HepG2 (cell line): ENCODE data around the gene FAM149A. TPM values are rescaled to one million over a fixed set of nuclear protein-coding genes. Genes with fewer than 3 reads are reported as not detected.

Source experiments
- ATAC-seq: fragments of 200-7000 bp; cut with Tn5 transposase; 3 replicates; pipeline ENCODE4 v1.9.1; 2020; ENCODE audit warnings: mild to moderate bottlenecking, moderate library complexity
- BruUV-seq: library from RNA; stranded (reverse); fragments of 400-500 nt; replicated peaks from 2 replicates; lab custom pipeline; 2021; lab: Mats Ljungman, UMichigan
- CTCF ChIA-PET: fragments of 300-600 bp; formaldehyde crosslinking; extraction: SDS; loops from one replicate; lab custom pipeline; 2021; ENCODE audit warnings: low total read pairs, inconsistent platforms, low intra/inter-chr PET ratio; lab: Yijun Ruan, JAX
- POLR2A ChIA-PET: fragments of 350-600 bp; sonication (Branson Sonifier 250); formaldehyde crosslinking; loops from one replicate; lab custom pipeline; 2020; ENCODE audit warnings: antibody characterized with exemption, inconsistent platforms; lab: Yijun Ruan, JAX
- DNase-seq: peaks from one replicate; pipeline ENCODE4 v3.0.0-alpha.2; 2015; ENCODE audit warnings: low spot score
- FAIRE-seq: peaks from 3 replicates; lab custom pipeline; 2011; peaks lifted over from hg19 to GRCh38; lab: Jason Lieb, UNC
- H2AFZ ChIP-seq: one replicate; pipeline ENCODE4 v1.6.1; 2011; ENCODE audit warnings: low read length, inconsistent platforms
- H3K27ac ChIP-seq: fragments of 300-600 bp; 3 replicates; pipeline ENCODE4 v1.8.0; 2011; ENCODE audit warnings: mixed run types, mild to moderate bottlenecking, mixed read lengths, low read length, inconsistent platforms; ENCODE audit not compliant: insufficient read depth; ENCODE audit errors: extremely low read length
- H3K27me3 ChIP-seq, 2 experiments: fragments of 200-600 bp in 1 of 2; 2 replicates in 1 of 2; 3 replicates in 1 of 2; pipeline versions ENCODE4 v1.6.0 to v1.8.0; 2011; ENCODE audit warnings: low read length in 2 of 2, mild to moderate bottlenecking in 2 of 2, moderate library complexity in 2 of 2, inconsistent platforms in 1 of 2; ENCODE audit not compliant: insufficient read depth in 2 of 2, control insufficient read depth in 1 of 2
- H3K36me3 ChIP-seq, 2 experiments: fragments of 200-600 bp in 1 of 2; replicated peaks in 1 of 2; 2 replicates in 1 of 2; 3 replicates in 1 of 2; pipeline versions ENCODE4 v1.5.1 to v1.8.0; 2011; ENCODE audit warnings: low read length in 2 of 2, inconsistent platforms in 1 of 2; ENCODE audit not compliant: insufficient read depth in 2 of 2, control insufficient read depth in 1 of 2
- H3K4me1 ChIP-seq: 2 replicates; pipeline ENCODE4 v1.5.1; 2012; ENCODE audit warnings: low read length, inconsistent platforms; ENCODE audit not compliant: insufficient read depth
- H3K4me2 ChIP-seq: 2 replicates; pipeline ENCODE4 v1.6.0; 2011; ENCODE audit warnings: low read depth, low read length, inconsistent platforms
- H3K4me3 ChIP-seq, 3 experiments: fragments of 200-600 bp in 1 of 3; sonication (generic), shearing (Covaris generic) in 1 of 3; replicated peaks in 1 of 3; 2 replicates each; pipeline ENCODE4 v1.5.1; 2011 to 2016; ENCODE audit warnings: low read length in 3 of 3, inconsistent platforms in 2 of 3, low read depth in 2 of 3, mild to moderate bottlenecking in 2 of 3, control low read depth in 1 of 3, mixed read lengths in 1 of 3; ENCODE audit not compliant: insufficient read depth in 1 of 3
- H3K79me2 ChIP-seq: one replicate; pipeline ENCODE4 v1.6.1; 2011; ENCODE audit warnings: low read length, inconsistent platforms; ENCODE audit not compliant: insufficient read depth
- H3K9ac ChIP-seq: 2 replicates; pipeline ENCODE4 v1.6.0; 2011; ENCODE audit warnings: mild to moderate bottlenecking, low read depth, low read length, inconsistent platforms; ENCODE audit not compliant: insufficient read depth
- H3K9me3 ChIP-seq: 2 replicates; pipeline ENCODE4 v1.5.1; 2012; ENCODE audit warnings: mild to moderate bottlenecking, low read length
- H4K20me1 ChIP-seq: 2 replicates; pipeline ENCODE4 v1.6.0; 2011; ENCODE audit warnings: inconsistent platforms, mild to moderate bottlenecking, low read length, moderate library complexity; ENCODE audit not compliant: insufficient read depth
- AHR ChIP-seq: IDR thresholded peaks from 2 replicates; pipeline ENCODE4 v1.6.1; 2018; ENCODE audit warnings: missing genetic modification reagents, missing compliant biosample characterization
- ATF4 ChIP-seq, 2 experiments: fragments of 450-650 bp in 1 of 2; sonication (generic) in 1 of 2; formaldehyde crosslinking; IDR thresholded peaks; 2 replicates each; pipeline versions ENCODE4 v1.5.0 to v1.8.0; 2020 to 2022; ENCODE audit warnings: mild to moderate bottlenecking in 1 of 2, missing genetic modification reagents in 1 of 2
- CBX1 ChIP-seq: IDR thresholded peaks from one replicate; pipeline ENCODE4 v1.6.1; 2016; ENCODE audit warnings: antibody characterized with exemption, low read depth
- KDM5A ChIP-seq: fragments of 200-600 bp; sonication (generic); IDR thresholded peaks from 2 replicates; pipeline ENCODE4 v1.7.0; 2018; ENCODE audit warnings: antibody characterized with exemption, mild to moderate bottlenecking, low read length, borderline replicate concordance
- KMT2B ChIP-seq: IDR thresholded peaks from 2 replicates; pipeline ENCODE4 v1.6.1; 2016; ENCODE audit warnings: missing genetic modification reagents, missing compliant biosample characterization
- LRRFIP1 ChIP-seq: sonication (generic); formaldehyde crosslinking; conservative IDR thresholded peaks from 2 replicates; pipeline ENCODE4 v1.4.0; 2020; ENCODE audit warnings: missing genetic modification reagents
- MEIS1 ChIP-seq: sonication (generic); formaldehyde crosslinking; IDR thresholded peaks from 2 replicates; pipeline ENCODE4 v1.9.0; 2021; ENCODE audit warnings: mild to moderate bottlenecking, missing genetic modification reagents, moderate library complexity, borderline replicate concordance
- MZF1 ChIP-seq: sonication (generic); formaldehyde crosslinking; IDR thresholded peaks from 2 replicates; pipeline ENCODE4 v1.8.1; 2023; ENCODE audit warnings: mild to moderate bottlenecking, missing genetic modification reagents, borderline replicate concordance
- NAIF1 ChIP-seq: sonication (generic); formaldehyde crosslinking; IDR thresholded peaks from 2 replicates; pipeline ENCODE4 v1.5.0; 2020; ENCODE audit warnings: mild to moderate bottlenecking, missing genetic modification reagents, borderline replicate concordance
- NFRKB ChIP-seq: fragments of 450-650 bp; IDR thresholded peaks from 2 replicates; pipeline ENCODE4 v1.6.1; 2017
- ONECUT2 ChIP-seq: sonication (generic); formaldehyde crosslinking; IDR thresholded peaks from 2 replicates; pipeline ENCODE4 v1.4.0; 2020; ENCODE audit warnings: missing genetic modification reagents
- PBX2 ChIP-seq: IDR thresholded peaks from 2 replicates; pipeline ENCODE4 v1.6.1; 2016; ENCODE audit warnings: control low read depth
- TIGD3 ChIP-seq: sonication (generic); formaldehyde crosslinking; IDR thresholded peaks from 2 replicates; pipeline ENCODE4 v1.5.1; 2020; ENCODE audit warnings: mild to moderate bottlenecking, missing genetic modification reagents, borderline replicate concordance
- ZFP90 ChIP-seq: sonication (generic); formaldehyde crosslinking; IDR thresholded peaks from 2 replicates; pipeline ENCODE4 v1.8.0; 2022; ENCODE audit warnings: missing genetic modification reagents, mild to moderate bottlenecking, inconsistent platforms, borderline replicate concordance
- ZNF207 ChIP-seq: fragments of 450-650 bp; IDR thresholded peaks from 2 replicates; pipeline ENCODE4 v1.6.1; 2016; ENCODE audit warnings: antibody characterized with exemption, borderline replicate concordance
- ZNF501 ChIP-seq: sonication (generic); formaldehyde crosslinking; IDR thresholded peaks from 2 replicates; pipeline ENCODE4 v1.5.1; 2020; ENCODE audit warnings: mild to moderate bottlenecking, moderate library complexity, missing genetic modification reagents
- ZNF549 ChIP-seq: sonication (generic); formaldehyde crosslinking; IDR thresholded peaks from 2 replicates; pipeline ENCODE4 v1.5.0; 2020; ENCODE audit warnings: missing genetic modification reagents
- ZNF607 ChIP-seq: sonication (generic); formaldehyde crosslinking; IDR thresholded peaks from 2 replicates; pipeline ENCODE4 v1.5.1; 2020; ENCODE audit warnings: missing genetic modification reagents, mild to moderate bottlenecking, borderline replicate concordance
- WGBS: methylation state at CpG from one replicate; pipeline ENCODE4 v1.1.6; 2017; ENCODE audit warnings: low lambda C conversion rate; 5-methylcytosine and 5-hydroxymethylcytosine counted together
- in situ Hi-C: cut with HindIII; loops from 2 replicates; pipeline ENCODE4 v1.10.0; 2017; ENCODE audit warnings: low pct_unique_long_range_greater_than_20kb; ENCODE audit not compliant: extremely low pct_ligation_motif_present
- intact Hi-C: fragments of 100-400 bp; cut with micrococcal nuclease; formaldehyde crosslinking; loops from one replicate; pipeline ENCODE4 v1.10.0; 2022; ENCODE audit not compliant: unreplicated experiment
- polyA plus RNA-seq, 8 experiments: library from polyadenylated mRNA; depleted of rRNA in 3 of 8; stranded (reverse) in 7 of 8; unstranded in 1 of 8; fragments of >200 nt; fragmentation: Illumina TruSeq in 4 of 8; extraction: Trizol in 4 of 8; gene quantifications; 2 replicates each; pipeline versions ENCODE4 v1.2.1 to v1.2.3, GENCODE V29; 2011 to 2016; ENCODE audit warnings: low read depth in 4 of 8, missing spikeins in 1 of 8, mixed read lengths in 1 of 8; ENCODE audit not compliant: insufficient read depth in 1 of 8
- total RNA-seq, 5 experiments: library from RNA; depleted of rRNA; stranded (reverse); fragments of >200 nt; fragmentation: Illumina TruSeq; extraction: Trizol; gene quantifications; 2 replicates each; pipeline ENCODE4 v1.2.3, GENCODE V29; 2016; ENCODE audit warnings: low read depth in 1 of 5

FAM149A gene
- total and polyA plus RNA-seq, 2 of the 13 experiments (the other 11 are each of a cell fraction or from before 2014, with no cell fraction given), result not detected

GRCh38 chr4:186072516-186072915 lies 32.0 kb upstream of the FAM149A start:
- Histone ChIP-seq H3K79me2 (no peaks in the 10 kb centered on the region), H3K27me3 (peaks cover 0 to 3% of the 10 kb centered on the region in 2 experiments; a peak in 1 of 5 replicates), H2AFZ (no peak overlapping the region), H3K27ac (no peak overlapping the region), H3K9ac (no peak overlapping the region), H3K36me3 (no peaks in the 10 kb centered on the region), H4K20me1 (no peaks in the 10 kb centered on the region), H3K9me3 (no peaks in the 10 kb centered on the region), H3K4me1 (peaks cover 21% of the 10 kb centered on the region), H3K4me2 (no peak overlapping the region), H3K4me3 (no peak overlapping the region)
- intact Hi-C loops, result no loop called here
- FAIRE-seq (no peak), ATAC-seq (no peak), DNase-seq (no peak)
- no peak for TF ChIP-seq KDM5A
- no peak for TF ChIP-seq ZNF207
- no peak for TF ChIP-seq ATF4 (CRISPR knock-in tag; IDR thresholded peaks at IDR 0.05)
- TF ChIP-seq MZF1 (CRISPR knock-in tag), result no peak
- TF ChIP-seq ONECUT2 (CRISPR knock-in tag), result no peak
- TF ChIP-seq CBX1, result no peak
- TF ChIP-seq ZFP90 (CRISPR knock-in tag), result no peak
- TF ChIP-seq PBX2 (CRISPR knock-in tag), result no peak
- TF ChIP-seq ZNF607, result no peak
- TF ChIP-seq ZNF549 (CRISPR knock-in tag), result no peak
- no peak for TF ChIP-seq TIGD3 (CRISPR knock-in tag)
- no peak for TF ChIP-seq KMT2B
- no peak for TF ChIP-seq MEIS1
- no peak for TF ChIP-seq ZNF501 (CRISPR knock-in tag)
- TF ChIP-seq NFRKB, result no peak
- TF ChIP-seq NAIF1, result no peak
- no peak for TF ChIP-seq LRRFIP1 (CRISPR knock-in tag)
- TF ChIP-seq AHR (CRISPR knock-in tag), result no peak
- BruUV-seq, result no TSS peak
- ChIA-PET POLR2A (no interaction called here), CTCF (no interaction called here)
- 53% methylated on average over 10 of the region's 10 CpGs for WGBS
- in situ Hi-C loops, result no loop called here
